ENCODE data around the gene SMARCD3. TPM values are rescaled to one million over a fixed set of nuclear protein-coding genes. Genes with fewer than 3 reads are reported as not detected.

The SMARCD3 gene
- total RNA-seq, 2 experiments from 2014 or later: 1.5 to 1.9 TPM

GRCh38 chr7:151226875-151227782, 21.4 kb downstream of the SMARCD3 start, which contains the start of gene ABCF2:
TSS of gene ABCF2 (minus strand) at chr7:151227205. CDS start at chr7:151226458, 747 bp downstream.
- Histone ChIP-seq H3K9me3 (ENCODE audit: low read length) (no peaks in the 10 kb centered on the region), H3K36me3 (ENCODE audit: insufficient read depth, low read length) (peaks cover 37% of the 10 kb centered on the region), H3K4me2 (ENCODE audit: low read length) (peak within 1 kb of the TSS; percentile 100), H3K27ac (ENCODE audit: low read depth, low read length, poor library complexity, severe bottlenecking) (peak within 1 kb of the TSS; percentile 8), H4K20me1 (ENCODE audit: insufficient read depth, low read length) (peaks cover 4% of the 10 kb centered on the region; the same call in 1 of the 2 replicates), H3K79me2 (ENCODE audit: insufficient read depth, low read depth, low read length) (peaks cover 22% of the 10 kb centered on the region), H2AFZ (ENCODE audit: low read length) (peak within 1 kb of the TSS; percentile 90), H3K4me3 (ENCODE audit: low read depth, low read length, poor library complexity, severe bottlenecking) (peak within 1 kb of the TSS; percentile 94), H3K9me2 (ENCODE audit: insufficient read depth, low read length) (no peaks in the 10 kb centered on the region), H3K4me1 (ENCODE audit: insufficient read depth, low read length, poor library complexity, severe bottlenecking) (peaks cover 32% of the 10 kb centered on the region)
- BruUV-seq (replicated peaks): no TSS peak
- TF ChIP-seq EZH2phosphoT487 (IDR thresholded peaks at IDR 0.05; ENCODE audit: borderline replicate concordance, low read depth, low read length) (no peak), CTCF (conservative IDR thresholded peaks at IDR 0.05; ENCODE audit: low read length) (peak; percentile 34; the same call in 1 of the 2 replicates)
- ChIA-PET CTCF (ENCODE audit: unreplicated experiment) (interaction anchor here (0.6 to 1.4 kb wide), 5 partner anchors 16 to 1499 kb away, joined by 3 to 8 read pairs (median 3); no protein-coding TSS in a partner anchor), POLR2A (interaction anchor here (0.6 to 2.1 kb wide), 5 partner anchors 10 to 1456 kb away, joined by 3 to 14 read pairs (median 3); partner anchors contain the start of gene FASTK)
- intact Hi-C loops (cut with micrococcal nuclease; ENCODE audit: unreplicated experiment): loop anchor here (5.0 kb wide), 1 partner anchor 145 kb away; the partner anchor contains the start of genes FASTK and TMUB1
- DNase-seq (ENCODE audit: low spot score): peak; percentile 98

- Histone ChIP-seq H3K36me3 (ENCODE audit: insufficient read depth, low read length) (peaks cover 41% of the 10 kb centered on the region), H3K9me3 (ENCODE audit: low read length) (no peaks in the 10 kb centered on the region), H3K27ac (ENCODE audit: low read depth, low read length, poor library complexity, severe bottlenecking) (peak overlapping the region; percentile 4), H3K4me3 (ENCODE audit: low read depth, low read length, poor library complexity, severe bottlenecking) (peak overlapping the region; percentile 94), H3K9me2 (ENCODE audit: insufficient read depth, low read length) (no peaks in the 10 kb centered on the region), H2AFZ (ENCODE audit: low read length) (peak overlapping the region; percentile 56; the same call in 1 of the 2 replicates), H3K79me2 (ENCODE audit: insufficient read depth, low read depth, low read length) (peaks cover 22% of the 10 kb centered on the region), H3K4me2 (ENCODE audit: low read length) (peak overlapping the region; percentile 100), H3K4me1 (ENCODE audit: insufficient read depth, low read length, poor library complexity, severe bottlenecking) (peaks cover 27% of the 10 kb centered on the region), H4K20me1 (ENCODE audit: insufficient read depth, low read length) (peaks cover 4% of the 10 kb centered on the region)
- TSS peak; percentile 28 for BruUV-seq (replicated peaks)
- intact Hi-C loops (cut with micrococcal nuclease; ENCODE audit: unreplicated experiment): loop anchor here (5.0 kb wide), 1 partner anchor 144 kb away; the partner anchor contains the start of genes FASTK and TMUB1
- TF ChIP-seq CTCF (conservative IDR thresholded peaks at IDR 0.05; ENCODE audit: low read length) (no peak), EZH2phosphoT487 (IDR thresholded peaks at IDR 0.05; ENCODE audit: borderline replicate concordance, low read depth, low read length) (no peak)
- ChIA-PET POLR2A (interaction anchor here (0.6 to 1.1 kb wide), 2 partner anchors 17 to 146 kb away, joined by 3 read pairs; partner anchors contain the start of gene FASTK), CTCF (ENCODE audit: unreplicated experiment) (interaction anchor here (0.9 to 1.4 kb wide), 2 partner anchors 18 to 125 kb away, joined by 4 to 8 read pairs; no protein-coding TSS in a partner anchor)
- DNase-seq (ENCODE audit: low spot score): no peak
Observed at GRCh38 chr7:151226560-151226874, 22.0 kb downstream of the SMARCD3 start.
